ENCODE measurements around the gene ZEB1.

DNA sequence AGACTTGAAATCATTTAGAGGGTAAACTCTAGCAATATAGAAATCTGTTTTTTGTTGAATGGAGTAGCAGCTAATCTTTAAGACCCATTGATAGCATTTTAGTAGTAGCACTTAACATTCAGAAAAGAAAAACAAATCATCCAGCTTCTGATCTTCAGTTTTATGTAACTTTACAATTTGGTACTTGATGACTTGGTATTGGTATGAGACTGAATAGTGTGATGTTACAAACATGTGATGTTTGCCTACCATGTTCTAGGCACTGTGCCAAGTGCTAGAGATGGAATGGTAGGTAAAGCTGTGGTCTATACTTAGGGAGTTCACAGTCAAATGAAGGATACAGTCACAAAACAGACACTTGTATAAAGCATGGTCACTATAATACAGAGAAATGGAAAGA is 21.3 kb downstream of the ZEB1 start:
- TF ChIP-seq CTCF (IDR thresholded peaks at IDR 0.05; ENCODE audit: low read depth, low read length) = no peak
- TF ChIP-seq POLR2A (IDR thresholded peaks at IDR 0.05; ENCODE audit: extremely low read depth, insufficient read length) = no peak
- TF ChIP-seq MAX (IDR thresholded peaks at IDR 0.05; ENCODE audit: low read depth, low read length) = no peak

All from NB4 (cell line).